Osteocyte (in vitro differentiated cells): ENCODE measurements around the gene PLTP. TPM values are rescaled to one million over a fixed set of nuclear protein-coding genes. Genes with fewer than 3 reads are reported as not detected.

ENCODE experiments used
- DNase-seq: peaks from one replicate; pipeline ENCODE4 v3.0.0; 2021; ENCODE audit warnings: mixed read lengths; ENCODE audit not compliant: unreplicated experiment; ENCODE audit errors: extremely low spot score
- H3K27ac Mint-ChIP-seq: one replicate; pipeline ENCODE4 v1.8.0; 2021; ENCODE audit warnings: mild to moderate bottlenecking, mixed read lengths; ENCODE audit not compliant: unreplicated experiment
- H3K27me3 Mint-ChIP-seq: one replicate; pipeline ENCODE4 v1.8.0; 2021; ENCODE audit warnings: mixed read lengths; ENCODE audit not compliant: unreplicated experiment
- H3K36me3 Mint-ChIP-seq: one replicate; pipeline ENCODE4 v1.8.0; 2021; ENCODE audit warnings: mixed read lengths; ENCODE audit not compliant: unreplicated experiment
- H3K4me1 Mint-ChIP-seq: one replicate; pipeline ENCODE4 v1.8.0; 2021; ENCODE audit warnings: mixed read lengths; ENCODE audit not compliant: unreplicated experiment
- H3K4me3 Mint-ChIP-seq: one replicate; pipeline ENCODE4 v1.8.0; 2021; ENCODE audit warnings: mild to moderate bottlenecking, moderate library complexity, mixed read lengths; ENCODE audit not compliant: unreplicated experiment
- H3K9me3 Mint-ChIP-seq: one replicate; pipeline ENCODE4 v1.8.0; 2021; ENCODE audit warnings: mixed read lengths; ENCODE audit not compliant: unreplicated experiment
- total RNA-seq: library from RNA; stranded (reverse); gene quantifications from 2 replicates; pipeline ENCODE4 v1.2.1, GENCODE V29; 2021
- TF ChIP-seq, protein P1 (sequence below): fragments of 200-600 bp; sonication (generic); IDR thresholded peaks from 2 replicates; pipeline ENCODE4 v1.5.0; 2021; ENCODE audit warnings: antibody characterized with exemption, mild to moderate bottlenecking, moderate library complexity

Gene PLTP
- total RNA-seq, 1 donor from 2014 or later = 195 TPM

- H3K27ac Mint-ChIP-seq = no peak overlapping the region
- H3K27me3 Mint-ChIP-seq = no peaks in the 10 kb centered on the region
Observed at GRCh38 chr20:45947110-45947866, 35.3 kb upstream of the PLTP start.

GRCh38 chr20:45946149-45946970, 34.4 kb upstream of the PLTP start:
- TF ChIP-seq, protein P1, sequence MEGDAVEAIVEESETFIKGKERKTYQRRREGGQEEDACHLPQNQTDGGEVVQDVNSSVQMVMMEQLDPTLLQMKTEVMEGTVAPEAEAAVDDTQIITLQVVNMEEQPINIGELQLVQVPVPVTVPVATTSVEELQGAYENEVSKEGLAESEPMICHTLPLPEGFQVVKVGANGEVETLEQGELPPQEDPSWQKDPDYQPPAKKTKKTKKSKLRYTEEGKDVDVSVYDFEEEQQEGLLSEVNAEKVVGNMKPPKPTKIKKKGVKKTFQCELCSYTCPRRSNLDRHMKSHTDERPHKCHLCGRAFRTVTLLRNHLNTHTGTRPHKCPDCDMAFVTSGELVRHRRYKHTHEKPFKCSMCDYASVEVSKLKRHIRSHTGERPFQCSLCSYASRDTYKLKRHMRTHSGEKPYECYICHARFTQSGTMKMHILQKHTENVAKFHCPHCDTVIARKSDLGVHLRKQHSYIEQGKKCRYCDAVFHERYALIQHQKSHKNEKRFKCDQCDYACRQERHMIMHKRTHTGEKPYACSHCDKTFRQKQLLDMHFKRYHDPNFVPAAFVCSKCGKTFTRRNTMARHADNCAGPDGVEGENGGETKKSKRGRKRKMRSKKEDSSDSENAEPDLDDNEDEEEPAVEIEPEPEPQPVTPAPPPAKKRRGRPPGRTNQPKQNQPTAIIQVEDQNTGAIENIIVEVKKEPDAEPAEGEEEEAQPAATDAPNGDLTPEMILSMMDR = no peak
- Mint-ChIP-seq H3K36me3 (peaks cover 31% of the 10 kb centered on the region), H3K27ac (no peak overlapping the region), H3K4me1 (no peaks in the 10 kb centered on the region), H3K9me3 (no peaks in the 10 kb centered on the region), H3K27me3 (no peaks in the 10 kb centered on the region), H3K4me3 (no peak overlapping the region)
- no peak for DNase-seq

More at GRCh38 chr20:45947110-45947866, 35.3 kb upstream of the PLTP start:
- Mint-ChIP-seq H3K9me3 (no peaks in the 10 kb centered on the region), H3K4me3 (no peak overlapping the region), H3K4me1 (no peaks in the 10 kb centered on the region), H3K36me3 (peaks cover 39% of the 10 kb centered on the region)
- TF ChIP-seq, protein P1 = no peak
- peak; percentile 84 for DNase-seq

- no peak for DNase-seq
- Mint-ChIP-seq H3K36me3 (peaks cover 31% of the 10 kb centered on the region), H3K4me3 (no peak overlapping the region), H3K27ac (no peak overlapping the region), H3K4me1 (no peaks in the 10 kb centered on the region), H3K27me3 (no peaks in the 10 kb centered on the region), H3K9me3 (no peaks in the 10 kb centered on the region)
- TF ChIP-seq, protein P1 = no peak
Observed at GRCh38 chr20:45945678-45946148, 33.8 kb upstream of the PLTP start.

- TF ChIP-seq, protein P1 = no peak
- Mint-ChIP-seq H3K9me3 (no peaks in the 10 kb centered on the region), H3K27me3 (no peaks in the 10 kb centered on the region), H3K27ac (no peak overlapping the region), H3K36me3 (peaks cover 33% of the 10 kb centered on the region), H3K4me3 (no peak overlapping the region), H3K4me1 (no peaks in the 10 kb centered on the region)
- no peak for DNase-seq
Observed at GRCh38 chr20:45944965-45945677, 33.2 kb upstream of the PLTP start.
